ENCODE results near the gene SCNN1A.

Gene SCNN1A

GRCh38 chr12:6330999-6331714 is 44.2 kb downstream of the SCNN1A start:
- DNase-seq (no peak), ATAC-seq (replicated peaks) (no peak)
- H3K36me3 Mint-ChIP-seq: peaks cover 0 to 3% of the 10 kb centered on the region in 2 donors
- peaks cover 61 to 81% of the 10 kb centered on the region in 2 donors for H3K27me3 Mint-ChIP-seq
- H3K4me3 Mint-ChIP-seq: no peak overlapping the region
- no peaks in the 10 kb centered on the region for H3K9me3 Mint-ChIP-seq
- no peak overlapping the region for H3K27ac Mint-ChIP-seq
- peaks cover 34 to 39% of the 10 kb centered on the region in 2 donors for H3K4me1 Mint-ChIP-seq

GRCh38 chr12:6330192-6330591 is 45.2 kb downstream of the SCNN1A start:
- H3K4me3 Mint-ChIP-seq: no peak overlapping the region
- H3K9me3 Mint-ChIP-seq: no peaks in the 10 kb centered on the region
- H3K27ac Mint-ChIP-seq: no peak overlapping the region
- peaks cover 26 to 40% of the 10 kb centered on the region in 2 donors for H3K4me1 Mint-ChIP-seq
- H3K27me3 Mint-ChIP-seq: peaks cover 62 to 82% of the 10 kb centered on the region in 2 donors
- peaks cover 0 to 3% of the 10 kb centered on the region in 2 donors for H3K36me3 Mint-ChIP-seq
- peak; percentile 68 for DNase-seq
- ATAC-seq (replicated peaks): peak; percentile 100

GRCh38 chr12:6329703-6330064 is 45.7 kb downstream of the SCNN1A start:
- no peak for ATAC-seq (replicated peaks)
- peaks cover 62 to 82% of the 10 kb centered on the region in 2 donors for H3K27me3 Mint-ChIP-seq
- H3K9me3 Mint-ChIP-seq: no peaks in the 10 kb centered on the region
- no peak overlapping the region for H3K27ac Mint-ChIP-seq
- H3K4me1 Mint-ChIP-seq: peaks cover 22 to 43% of the 10 kb centered on the region in 2 donors
- H3K4me3 Mint-ChIP-seq: no peak overlapping the region
- peaks cover 0 to 3% of the 10 kb centered on the region in 2 donors for H3K36me3 Mint-ChIP-seq
- DNase-seq: no peak

- H3K4me3 Mint-ChIP-seq: no peak overlapping the region
- no peak for DNase-seq
- no peak for ATAC-seq (replicated peaks)
- peaks cover 65 to 82% of the 10 kb centered on the region in 2 donors for H3K27me3 Mint-ChIP-seq
- peaks cover 25 to 48% of the 10 kb centered on the region in 2 donors for H3K4me1 Mint-ChIP-seq
- peaks cover 0 to 3% of the 10 kb centered on the region in 2 donors for H3K36me3 Mint-ChIP-seq
- H3K9me3 Mint-ChIP-seq: no peaks in the 10 kb centered on the region
- H3K27ac Mint-ChIP-seq: no peak overlapping the region
Observed at GRCh38 chr12:6328945-6329702, 46.2 kb downstream of the SCNN1A start.

GRCh38 chr12:6328045-6328779 is 47.2 kb downstream of the SCNN1A start:
- DNase-seq (no peak), ATAC-seq (replicated peaks) (no peak)
- Mint-ChIP-seq H3K9me3 (no peaks in the 10 kb centered on the region), H3K4me3 (no peak overlapping the region), H3K36me3 (peaks cover 0 to 1% of the 10 kb centered on the region in 2 donors), H3K4me1 (peaks cover 28 to 51% of the 10 kb centered on the region in 2 donors), H3K27me3 (peaks cover 63 to 81% of the 10 kb centered on the region in 2 donors), H3K27ac (no peak overlapping the region)

- peaks cover 59 to 75% of the 10 kb centered on the region in 2 donors for H3K27me3 Mint-ChIP-seq
- H3K27ac Mint-ChIP-seq: no peak overlapping the region
- peaks cover 0 to 1% of the 10 kb centered on the region in 2 donors for H3K36me3 Mint-ChIP-seq
- H3K4me1 Mint-ChIP-seq: peaks cover 32 to 51% of the 10 kb centered on the region in 2 donors
- DNase-seq (no peak), ATAC-seq (replicated peaks) (no peak)
- no peak overlapping the region for H3K4me3 Mint-ChIP-seq
- H3K9me3 Mint-ChIP-seq: no peaks in the 10 kb centered on the region
Observed at GRCh38 chr12:6327229-6328041, 47.9 kb downstream of the SCNN1A start.

GRCh38 chr12:6326316-6327228 is 48.8 kb downstream of the SCNN1A start:
- DNase-seq (no peak), ATAC-seq (replicated peaks) (peak in 1 of 2 donors; percentile 24)
- no peak overlapping the region for H3K27ac Mint-ChIP-seq
- peaks cover 62 to 71% of the 10 kb centered on the region in 2 donors for H3K27me3 Mint-ChIP-seq
- H3K9me3 Mint-ChIP-seq: no peaks in the 10 kb centered on the region
- H3K36me3 Mint-ChIP-seq: peaks cover 0 to 1% of the 10 kb centered on the region in 2 donors
- H3K4me3 Mint-ChIP-seq: no peak overlapping the region
- peaks cover 33 to 51% of the 10 kb centered on the region in 2 donors for H3K4me1 Mint-ChIP-seq

- Mint-ChIP-seq H3K4me3 (no peak overlapping the region), H3K9me3 (no peaks in the 10 kb centered on the region), H3K4me1 (peaks cover 26 to 37% of the 10 kb centered on the region in 2 donors), H3K27me3 (peaks cover 64 to 72% of the 10 kb centered on the region in 2 donors), H3K27ac (no peak overlapping the region), H3K36me3 (peaks cover 0 to 1% of the 10 kb centered on the region in 2 donors)
- DNase-seq (no peak), ATAC-seq (replicated peaks) (no peak)
Observed at GRCh38 chr12:6324936-6325750, 50.2 kb downstream of the SCNN1A start.

GRCh38 chr12:6323995-6324711 is 51.2 kb downstream of the SCNN1A start:
- no peak for DNase-seq
- no peaks in the 10 kb centered on the region for H3K9me3 Mint-ChIP-seq
- H3K36me3 Mint-ChIP-seq: peaks cover 0 to 1% of the 10 kb centered on the region in 2 donors
- H3K4me1 Mint-ChIP-seq: peaks cover 20 to 31% of the 10 kb centered on the region in 2 donors
- ATAC-seq (replicated peaks): no peak
- no peak overlapping the region for H3K4me3 Mint-ChIP-seq
- no peak overlapping the region for H3K27ac Mint-ChIP-seq
- H3K27me3 Mint-ChIP-seq: peaks cover 74 to 81% of the 10 kb centered on the region in 2 donors

GRCh38 chr12:6323340-6323994 is 51.9 kb downstream of the SCNN1A start:
- H3K4me1 Mint-ChIP-seq: peaks cover 18 to 34% of the 10 kb centered on the region in 2 donors
- peak overlapping the region; percentile 41 to 70 for H3K4me3 Mint-ChIP-seq
- ATAC-seq (replicated peaks): peak; percentile 73 to 75
- no peaks in the 10 kb centered on the region for H3K36me3 Mint-ChIP-seq
- H3K27me3 Mint-ChIP-seq: peaks cover 78 to 83% of the 10 kb centered on the region in 2 donors
- DNase-seq: no peak
- no peaks in the 10 kb centered on the region for H3K9me3 Mint-ChIP-seq
- no peak overlapping the region for H3K27ac Mint-ChIP-seq

GRCh38 chr12:6322969-6323339 is 52.4 kb downstream of the SCNN1A start:
- Mint-ChIP-seq H3K36me3 (no peaks in the 10 kb centered on the region), H3K4me1 (peaks cover 21 to 39% of the 10 kb centered on the region in 2 donors), H3K9me3 (no peaks in the 10 kb centered on the region), H3K27me3 (peaks cover 79 to 83% of the 10 kb centered on the region in 2 donors), H3K4me3 (peak overlapping the region; percentile 41 to 70), H3K27ac (no peak overlapping the region)
- peak; percentile 30 to 43 for ATAC-seq (replicated peaks)
- DNase-seq: no peak
